HG02884 (cell line): ENCODE results near the gene RAB11FIP4.

Source experiments
- ATAC-seq: cut with Tn5 transposase; IDR thresholded peaks from one replicate; pipeline ENCODE4 v1.9.1; 2021; ENCODE audit warnings: mild to moderate bottlenecking, moderate library complexity; ENCODE audit not compliant: unreplicated experiment

The RAB11FIP4 gene

GRCh38 chr17:31582151-31582907 lies 190.9 kb downstream of the RAB11FIP4 start:
- no peak for ATAC-seq

- no peak for ATAC-seq
Observed at GRCh38 chr17:31583772-31584356, 192.4 kb downstream of the RAB11FIP4 start.

DNA sequence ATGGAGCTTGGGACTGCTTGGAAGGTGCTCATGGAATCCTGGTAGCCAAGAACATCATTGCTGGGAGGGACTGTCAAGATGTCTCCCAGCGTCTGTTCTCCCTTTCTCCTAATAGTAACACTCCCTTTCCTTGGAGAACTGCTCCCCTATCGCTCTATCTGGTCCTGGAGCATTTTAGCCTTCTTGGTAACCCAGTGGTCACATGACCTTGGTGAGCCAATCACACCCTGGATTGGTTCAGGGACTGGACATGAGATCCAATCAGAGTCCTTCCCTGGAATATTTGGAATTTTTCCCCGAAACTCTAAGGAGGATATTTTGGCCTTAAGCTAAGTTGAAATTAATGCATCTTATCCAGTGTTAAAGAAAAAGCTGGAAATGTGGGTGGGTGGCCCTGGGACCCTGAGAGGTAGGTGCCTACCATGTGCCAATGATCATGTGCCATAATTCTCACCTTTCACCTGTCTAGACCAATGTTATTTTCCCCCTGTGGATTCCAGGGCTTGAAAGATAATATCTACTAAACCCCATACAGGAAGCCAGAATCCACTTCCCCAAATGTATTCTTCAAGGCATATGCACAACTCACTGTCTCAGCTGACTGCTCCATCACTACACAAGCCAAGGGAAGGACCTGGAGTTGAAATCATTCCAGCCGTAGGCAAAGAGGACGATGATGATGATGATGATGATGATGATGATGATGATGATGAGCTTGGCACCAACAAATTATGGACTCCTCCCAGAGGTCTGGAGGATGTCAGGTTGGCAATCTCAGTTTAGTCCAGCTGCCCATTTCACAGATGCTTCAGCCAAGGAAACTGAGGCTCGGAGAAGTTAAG lies 193.2 kb downstream of the RAB11FIP4 start:
- ATAC-seq = no peak

- no peak for ATAC-seq
Observed at GRCh38 chr17:31585280-31585630, 193.8 kb downstream of the RAB11FIP4 start.

- ATAC-seq = no peak
Observed at GRCh38 chr17:31586946-31587345, 195.5 kb downstream of the RAB11FIP4 start.

- ATAC-seq = no peak
Observed at GRCh38 chr17:31587462-31587861, 196.0 kb downstream of the RAB11FIP4 start.
